HG02588 (cell line): Measurements from ENCODE around the gene NOP56.
"Not testable (repeated sequence)": the region's sequence is repeated elsewhere in the genome, so short reads cannot be mapped to it uniquely, and the experiment has no call there.

ENCODE experiments used
- ATAC-seq: cut with Tn5 transposase; IDR thresholded peaks from one replicate; pipeline ENCODE4 v1.9.1; 2021; ENCODE audit warnings: mild to moderate bottlenecking, moderate library complexity; ENCODE audit not compliant: unreplicated experiment

The NOP56 gene

DNA sequence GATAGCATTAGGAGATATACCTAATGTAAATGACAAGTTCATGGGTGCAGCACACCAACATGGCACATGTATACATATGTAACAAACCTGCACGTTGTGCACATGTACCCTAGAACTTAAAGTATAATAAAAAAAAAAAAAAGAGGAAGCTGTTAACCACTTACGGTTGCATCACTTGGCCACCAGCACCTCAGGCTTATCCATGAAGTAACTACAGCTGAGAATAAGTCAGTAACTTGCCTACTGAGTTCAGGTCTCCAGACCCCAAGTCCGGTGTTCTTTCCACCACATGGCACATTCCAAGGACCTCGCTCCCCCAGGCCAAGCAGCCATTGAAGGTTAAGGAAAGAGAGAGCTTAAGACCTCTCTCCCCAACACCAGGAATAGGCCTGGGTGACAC, 32.4 kb downstream of the NOP56 start:
- ATAC-seq: not testable (repeated sequence)

DNA sequence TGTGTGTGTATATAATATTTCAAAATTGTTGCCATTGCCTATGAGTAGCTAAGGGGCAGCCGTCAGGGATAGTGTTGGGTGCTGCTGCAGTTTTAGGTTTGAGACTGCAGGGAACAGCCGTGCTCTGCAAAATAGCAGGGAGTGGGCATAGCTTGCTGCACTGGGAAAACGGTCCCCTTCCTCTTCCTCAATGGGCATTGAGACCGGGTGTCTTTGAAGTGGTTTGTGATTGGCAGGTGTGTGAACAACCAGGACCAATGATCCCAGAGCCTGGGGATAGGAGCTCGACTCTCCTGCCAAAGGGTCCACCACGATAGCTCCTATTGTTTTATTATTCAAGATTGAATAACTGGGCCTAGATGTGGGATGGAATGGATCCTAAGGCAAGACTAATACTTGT, 35.1 kb downstream of the NOP56 start:
- no peak for ATAC-seq

DNA sequence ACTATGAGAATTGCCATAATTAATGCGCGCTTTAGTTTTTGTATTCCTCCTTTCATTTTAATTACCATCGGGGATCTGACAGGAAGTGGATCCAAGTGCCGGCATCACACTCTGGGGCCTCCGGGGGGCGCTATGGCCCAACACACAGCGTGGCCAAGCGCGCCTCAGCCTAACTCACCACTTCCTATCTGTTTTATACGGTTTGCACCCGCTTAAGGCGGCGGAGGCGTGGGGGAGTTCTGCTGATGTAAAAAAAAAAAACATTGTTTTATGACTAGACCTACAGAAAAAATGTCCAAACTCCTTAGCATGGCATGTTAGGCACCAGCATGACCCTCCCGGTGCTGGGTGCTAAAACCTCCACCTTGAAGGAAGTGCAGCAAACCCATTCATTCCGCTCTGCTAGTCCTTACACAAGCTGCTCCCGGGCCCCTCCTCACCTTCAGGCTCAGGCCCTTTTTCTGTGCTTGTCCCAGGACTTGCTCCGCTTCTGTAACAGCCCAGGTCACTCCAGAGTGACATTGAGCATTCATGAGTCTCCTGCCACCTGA, 35.7 kb downstream of the NOP56 start:
- ATAC-seq: no peak

DNA sequence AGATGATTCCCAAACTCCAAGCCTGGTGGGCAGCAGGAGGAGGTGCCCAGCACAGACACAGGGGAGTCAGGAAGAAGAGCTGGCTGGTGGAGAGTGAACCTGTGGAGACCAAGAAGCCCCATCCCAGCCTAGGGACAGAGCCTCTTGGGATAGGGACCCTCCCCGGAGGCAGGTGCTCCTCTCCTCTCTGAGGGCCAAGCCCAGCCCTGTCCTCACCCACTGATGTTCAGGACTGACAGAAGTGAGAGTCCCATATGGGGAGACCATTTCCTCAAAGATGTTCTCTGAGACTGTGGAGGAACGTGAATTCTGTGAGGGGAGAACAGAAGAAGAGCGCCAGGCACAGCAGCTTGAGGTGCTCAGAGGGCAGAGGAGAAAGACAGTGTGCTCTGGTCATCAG, 37.8 kb downstream of the NOP56 start:
- no peak for ATAC-seq

DNA sequence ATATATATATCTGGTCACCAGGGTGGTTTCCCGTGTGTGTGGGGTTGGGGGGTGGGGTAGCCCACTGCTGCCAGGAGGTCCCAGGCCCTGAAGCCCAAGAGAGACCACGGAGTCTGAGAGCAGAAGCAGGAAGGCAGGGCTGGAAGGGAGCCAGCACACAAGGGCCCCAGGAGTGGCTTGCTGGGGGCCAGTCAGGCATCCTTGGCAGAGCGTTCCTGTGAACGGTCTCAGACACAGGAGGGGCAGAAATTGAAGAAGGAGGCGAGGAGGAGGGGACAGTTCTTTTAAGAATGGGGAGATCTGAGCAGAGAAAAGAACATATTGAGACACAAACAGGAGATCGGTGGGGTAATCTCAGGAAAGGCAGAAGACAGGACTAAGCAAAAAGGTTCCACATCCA, 38.3 kb downstream of the NOP56 start:
- no peak for ATAC-seq

DNA sequence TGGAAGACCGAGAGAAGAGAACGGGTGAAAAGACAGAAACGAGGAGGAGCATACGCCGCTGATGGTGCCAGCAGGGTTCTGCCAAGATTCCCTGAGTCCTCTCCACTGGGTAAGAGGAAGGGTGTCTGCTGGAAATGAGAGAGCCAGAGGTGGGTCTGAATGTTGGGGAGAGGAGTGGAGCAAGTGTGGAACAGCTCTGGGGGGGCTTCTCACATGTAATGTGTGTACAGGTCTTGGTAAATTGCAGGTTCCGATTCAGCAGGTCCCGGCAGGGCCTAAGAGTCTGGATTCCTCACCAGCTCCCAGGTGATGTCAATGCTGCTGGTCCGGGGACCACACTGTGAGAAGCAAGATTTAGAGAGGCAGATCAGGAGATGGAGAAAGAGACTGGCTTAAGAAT, 38.7 kb downstream of the NOP56 start:
- ATAC-seq: no peak

DNA sequence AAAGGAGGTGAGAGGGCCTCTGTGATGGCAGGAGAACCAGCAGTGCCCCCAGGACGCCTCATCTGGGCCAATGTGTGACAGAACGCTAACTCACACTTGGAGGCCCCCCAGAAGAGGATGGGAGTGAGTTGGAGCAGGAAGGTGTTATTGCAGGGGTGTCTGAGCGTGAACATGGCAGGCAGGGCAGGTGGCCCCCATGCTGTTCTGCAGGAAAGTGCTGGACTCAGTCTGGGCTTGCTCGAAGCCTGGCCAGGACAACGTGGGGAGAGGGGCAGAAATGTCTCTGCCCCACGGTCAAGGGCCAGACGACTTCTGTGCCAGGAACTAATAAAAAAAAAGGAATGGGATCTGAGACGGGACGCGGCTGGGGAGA, 39.2 kb downstream of the NOP56 start:
- no peak for ATAC-seq

DNA sequence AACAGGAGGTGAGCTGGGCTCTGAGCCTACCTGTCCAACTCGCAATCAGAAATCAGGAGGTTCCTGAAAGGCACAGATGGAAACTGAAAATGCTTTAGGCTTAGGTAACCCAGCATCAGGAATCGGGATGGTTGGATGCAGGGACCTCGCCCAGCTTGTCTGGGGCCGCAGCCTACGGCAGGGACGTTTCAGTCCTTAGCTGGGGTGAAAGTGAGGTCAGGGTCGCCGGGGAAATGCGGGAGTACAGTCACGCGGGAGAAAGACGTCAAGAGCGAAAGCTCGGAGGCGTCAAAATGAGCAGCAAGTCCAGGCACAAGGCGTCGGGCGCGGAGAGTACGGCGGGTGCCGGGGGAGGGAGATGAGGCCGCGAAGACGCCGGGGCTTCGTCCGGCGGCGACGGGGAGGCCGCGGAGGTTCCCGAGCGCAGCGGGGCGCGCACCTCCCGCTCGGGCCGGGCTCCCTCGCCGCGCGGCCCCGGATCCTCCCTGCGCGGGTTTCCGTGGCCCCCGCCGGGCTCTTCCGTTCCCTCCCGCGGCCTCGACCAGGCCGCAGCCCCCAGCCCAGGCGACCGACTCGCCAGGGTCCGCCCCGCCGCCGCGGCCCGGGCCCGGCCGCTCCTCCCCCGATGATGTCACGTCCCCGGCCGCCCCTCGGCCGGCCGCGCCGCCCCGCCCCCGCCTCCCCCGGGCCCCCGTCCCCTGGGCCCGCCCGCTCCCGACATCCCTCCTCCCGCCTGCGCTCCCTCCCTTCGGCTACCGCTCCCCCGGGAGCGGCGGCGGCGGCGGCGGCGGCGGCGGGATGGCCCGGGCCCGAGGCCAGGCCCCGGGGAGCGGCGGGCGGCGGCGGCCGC, 39.8 kb downstream of the NOP56 start, which contains the start of gene EBF4:
Gene EBF4 (plus strand): TSS at position 745 of the 850 bp plus-strand sequence. CDS start 866 bp downstream, outside the sequence.
- ATAC-seq: no peak

DNA sequence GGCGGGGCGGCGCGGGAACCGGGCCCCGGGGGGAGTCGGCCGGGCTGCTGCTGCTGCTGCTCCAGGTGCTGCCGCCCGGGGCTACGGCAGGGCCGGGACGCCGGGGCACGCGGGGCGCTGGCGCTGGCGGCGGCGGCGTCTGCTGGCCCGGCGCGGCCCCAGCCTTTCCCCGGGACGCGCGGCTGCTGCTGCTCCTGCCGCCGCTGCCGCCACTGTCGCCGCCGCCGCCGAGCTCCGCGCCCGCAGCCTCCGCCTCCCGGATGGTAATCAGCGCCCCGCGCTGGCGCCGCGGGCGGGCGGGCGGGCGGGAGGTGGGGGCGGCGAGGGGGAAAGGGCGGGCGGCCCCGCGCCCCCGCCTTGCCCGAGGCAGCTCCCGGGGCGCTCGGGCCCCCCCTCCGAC, 40.5 kb downstream of the NOP56 start:
- ATAC-seq: no peak

DNA sequence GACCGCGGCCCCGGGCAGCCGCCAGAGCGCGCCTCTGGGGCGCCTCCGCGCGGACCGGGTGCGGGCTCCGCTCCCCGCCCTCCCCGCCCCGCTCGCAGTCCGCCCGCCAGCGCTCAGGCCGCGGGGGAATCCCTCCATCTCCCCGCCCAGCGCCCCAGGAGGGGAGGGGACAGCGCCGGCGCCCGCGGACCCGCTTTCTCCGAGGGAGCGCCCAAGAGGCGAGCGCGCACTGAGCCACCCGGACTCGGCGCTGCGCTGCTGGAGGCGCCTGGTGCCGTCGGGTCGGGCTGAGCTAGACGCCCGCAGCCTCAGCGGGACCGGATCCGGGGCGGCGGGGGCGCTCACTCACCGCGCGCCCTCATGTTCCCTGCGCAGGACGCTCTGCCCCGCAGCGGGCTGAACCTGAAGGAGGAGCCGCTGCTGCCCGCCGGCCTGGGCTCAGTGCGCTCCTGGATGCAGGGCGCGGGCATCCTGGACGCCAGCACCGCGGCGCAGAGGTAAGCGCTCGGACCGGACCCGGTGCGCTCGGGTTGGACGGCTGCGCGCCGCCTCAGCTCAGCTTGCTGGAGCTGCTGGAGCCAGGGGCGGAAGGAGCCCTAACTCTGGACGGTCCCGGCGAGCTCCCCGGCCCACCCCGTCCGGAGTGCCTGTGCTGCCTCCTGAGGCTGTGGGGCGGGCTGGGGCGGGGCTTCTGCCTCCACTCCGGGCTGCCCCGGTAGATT, 41.0 kb downstream of the NOP56 start:
- no peak for ATAC-seq

DNA sequence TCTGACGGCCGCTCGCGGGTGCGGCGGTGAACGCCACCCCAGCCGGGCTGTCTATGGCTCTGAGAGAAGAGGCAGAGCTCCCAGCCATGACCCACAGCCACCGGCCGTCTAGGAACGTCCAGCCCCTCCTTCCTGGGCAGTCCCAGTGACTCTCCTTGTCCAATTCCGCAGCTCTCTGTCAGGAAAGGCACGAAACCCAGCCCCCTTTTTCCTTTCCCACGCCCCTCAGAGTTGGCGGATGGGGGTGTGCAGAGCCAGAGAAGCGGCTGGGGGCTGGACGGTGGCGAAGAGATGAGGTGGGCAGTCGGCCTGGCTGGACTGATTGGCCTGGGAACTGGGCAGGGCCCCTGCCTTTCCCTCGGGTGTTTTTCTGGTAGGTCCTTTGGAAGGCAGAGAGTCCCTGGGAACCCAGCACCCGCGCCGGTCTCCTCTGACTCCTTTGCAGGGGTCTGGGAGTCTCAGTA, 41.6 kb downstream of the NOP56 start:
- no peak for ATAC-seq

DNA sequence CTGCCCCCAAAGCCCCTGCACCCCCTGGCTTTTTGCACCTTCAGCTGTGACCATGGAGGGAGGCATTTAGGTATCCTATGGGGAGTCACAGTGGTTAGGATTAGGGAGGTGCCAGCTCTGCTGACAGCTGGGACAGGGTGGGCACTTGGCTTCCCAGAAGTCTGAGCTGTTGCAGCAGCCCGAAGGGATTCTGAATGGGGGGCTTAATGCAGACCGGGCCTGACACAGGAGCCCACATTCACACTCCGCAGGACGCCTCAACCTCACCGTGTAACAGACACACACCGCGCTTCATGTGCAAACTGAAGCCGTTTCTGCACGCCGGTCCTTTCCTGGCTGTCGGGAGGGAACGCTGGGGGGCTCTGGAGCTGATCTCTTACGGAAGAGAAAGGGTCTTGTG, 42.1 kb downstream of the NOP56 start:
- no peak for ATAC-seq

DNA sequence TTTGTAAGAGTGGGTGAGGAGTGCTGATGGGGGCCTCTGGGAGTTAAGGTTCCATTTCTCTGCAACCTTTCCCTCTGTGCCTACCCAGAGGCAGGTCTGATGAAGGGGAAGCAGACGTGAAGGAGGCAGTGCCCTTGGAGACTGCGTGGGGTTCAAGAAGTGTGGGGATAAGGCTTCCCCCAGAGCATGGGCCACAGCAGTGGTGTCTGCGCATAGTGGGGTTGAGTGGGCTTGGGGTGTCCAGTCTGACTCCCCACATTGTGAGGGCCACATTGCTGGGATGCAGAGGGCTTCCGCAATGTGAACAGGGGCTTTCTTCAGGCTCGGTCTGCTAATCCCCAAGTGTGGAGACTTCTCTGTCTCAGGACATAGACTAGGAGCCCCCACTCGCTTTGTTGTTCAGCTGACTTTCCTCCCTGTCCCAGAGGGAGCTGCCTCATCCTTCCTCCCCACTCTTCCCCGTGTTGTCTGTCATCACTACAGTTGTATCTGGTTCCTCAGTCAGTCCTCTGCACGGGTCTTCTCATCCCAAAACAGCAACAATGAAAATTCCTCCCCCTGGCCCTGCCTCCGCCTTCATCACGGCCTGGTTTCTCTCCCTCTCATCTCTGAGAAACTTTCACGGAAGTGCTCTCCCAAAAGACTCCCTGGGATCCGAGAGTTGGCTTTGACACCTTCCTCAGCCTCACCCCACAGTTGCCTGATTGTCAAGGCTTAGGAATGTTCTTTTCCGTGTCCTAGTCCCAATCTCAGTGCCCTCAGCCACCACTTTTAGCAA, 43.0 kb downstream of the NOP56 start:
- no peak for ATAC-seq

DNA sequence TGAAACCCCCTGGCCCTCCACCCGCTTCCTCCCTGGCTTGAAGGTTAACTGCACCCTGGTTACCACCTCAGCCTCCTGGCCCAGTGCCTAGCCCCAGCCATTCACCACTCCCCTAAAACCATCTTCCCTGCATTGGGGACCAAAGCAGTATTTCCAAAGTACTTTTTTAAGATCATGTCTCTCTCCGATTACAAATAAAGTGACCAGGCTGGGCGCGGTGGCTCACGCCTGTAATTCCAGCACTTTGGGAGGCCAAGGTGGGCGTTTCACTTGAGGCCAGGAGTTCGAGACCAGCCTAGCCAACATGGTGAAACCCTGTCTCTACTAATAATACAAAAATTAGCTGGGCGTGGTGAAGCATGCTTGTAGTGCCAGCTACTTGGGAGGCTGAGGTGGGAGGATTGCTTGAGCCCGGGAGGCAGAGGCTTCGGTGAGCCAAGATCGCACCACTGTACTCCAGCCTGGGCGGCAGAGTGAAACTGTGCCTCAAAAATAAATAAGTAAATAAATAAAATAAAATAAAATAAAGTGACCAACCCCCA, 43.6 kb downstream of the NOP56 start:
- ATAC-seq: not testable (repeated sequence)

DNA sequence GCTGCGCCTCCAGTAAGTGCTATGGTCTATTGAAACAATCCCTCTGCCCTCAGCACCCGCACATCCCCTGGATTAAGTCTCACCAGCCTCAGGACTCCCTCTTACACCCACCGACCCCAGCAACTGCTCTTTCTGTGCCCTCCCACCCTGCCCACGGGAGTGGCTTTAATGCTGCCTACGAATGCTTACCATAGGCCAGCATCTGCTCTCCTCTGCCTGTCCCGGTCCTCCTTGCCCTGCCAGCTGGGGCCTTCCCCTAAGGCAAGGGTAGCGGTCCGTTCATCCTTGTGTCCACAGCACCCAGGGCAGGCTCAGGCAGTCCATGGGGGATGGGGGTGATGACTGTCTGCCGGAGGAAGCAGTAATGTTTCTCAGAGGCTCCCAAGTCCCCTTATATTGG, 44.2 kb downstream of the NOP56 start:
- no peak for ATAC-seq

DNA sequence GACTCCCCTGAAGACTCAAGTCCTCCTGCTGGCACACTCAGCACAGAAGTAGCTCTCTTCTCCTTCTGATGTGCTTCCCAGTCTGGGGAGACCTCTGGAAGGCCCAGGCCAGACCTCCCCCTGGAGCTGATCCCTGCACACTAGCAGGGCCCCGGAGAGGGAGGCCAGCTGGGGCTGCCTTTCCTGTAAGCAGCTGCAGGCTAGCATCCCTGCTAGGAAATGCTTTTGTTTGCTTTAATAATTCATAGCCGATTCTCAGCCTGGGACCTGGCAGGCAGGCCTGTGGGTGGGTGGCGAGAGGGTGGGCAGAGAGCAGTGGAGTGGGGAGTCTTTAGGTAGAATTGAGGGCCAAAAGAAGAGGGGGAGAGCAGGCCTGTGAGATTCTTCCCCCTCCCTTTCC, 45.3 kb downstream of the NOP56 start:
- ATAC-seq: no peak

DNA sequence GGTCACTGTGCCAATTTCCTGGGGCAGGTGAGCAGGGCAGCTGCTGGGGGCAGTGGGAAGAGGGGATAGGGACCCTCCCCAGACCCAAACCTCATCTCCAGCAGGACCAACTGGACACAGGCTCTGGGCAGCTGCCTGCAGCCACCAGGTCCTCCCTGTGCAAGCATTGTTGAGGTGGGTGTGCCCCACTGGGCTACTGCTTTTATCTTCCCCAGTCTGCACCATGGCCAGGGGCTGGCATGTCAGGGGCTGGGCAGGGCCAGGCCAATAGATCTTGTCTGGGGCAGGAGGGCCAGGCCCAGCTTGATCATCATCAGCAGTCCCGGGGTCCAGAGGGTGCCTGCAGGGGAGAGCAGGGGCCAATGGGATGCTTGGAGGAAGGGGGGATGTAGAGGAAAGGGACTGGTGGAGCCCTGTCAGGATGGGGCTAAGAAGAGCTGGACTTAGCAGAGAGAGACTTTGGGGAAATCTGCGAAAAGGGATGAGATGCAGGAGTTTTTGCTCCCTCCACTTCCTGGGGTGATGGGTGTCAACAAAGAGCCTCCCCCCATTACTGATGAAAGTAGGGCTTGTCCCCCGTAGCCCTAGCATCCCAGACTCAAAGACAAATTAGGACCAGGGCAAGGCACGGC, 45.9 kb downstream of the NOP56 start:
- no peak for ATAC-seq

DNA sequence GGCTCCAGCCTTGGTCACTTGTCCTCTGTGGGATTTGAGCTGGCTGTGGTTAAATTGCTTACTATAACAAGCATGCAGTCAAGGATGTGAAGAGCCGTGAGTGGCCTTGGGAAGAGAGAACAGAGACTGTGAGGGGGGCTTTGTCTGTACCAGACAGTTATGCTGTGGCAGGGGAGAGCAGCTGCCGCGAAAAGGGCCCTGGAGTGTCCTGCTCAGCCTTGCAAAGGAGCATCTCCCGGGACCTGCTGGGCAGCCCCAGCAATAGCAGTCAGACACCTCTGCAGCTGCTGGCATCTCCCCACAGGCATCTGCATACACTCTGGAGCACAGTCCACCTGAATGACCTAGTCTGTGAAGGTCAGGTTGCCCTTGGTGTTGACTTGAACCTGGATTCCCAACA, 46.5 kb downstream of the NOP56 start:
- ATAC-seq: no peak

DNA sequence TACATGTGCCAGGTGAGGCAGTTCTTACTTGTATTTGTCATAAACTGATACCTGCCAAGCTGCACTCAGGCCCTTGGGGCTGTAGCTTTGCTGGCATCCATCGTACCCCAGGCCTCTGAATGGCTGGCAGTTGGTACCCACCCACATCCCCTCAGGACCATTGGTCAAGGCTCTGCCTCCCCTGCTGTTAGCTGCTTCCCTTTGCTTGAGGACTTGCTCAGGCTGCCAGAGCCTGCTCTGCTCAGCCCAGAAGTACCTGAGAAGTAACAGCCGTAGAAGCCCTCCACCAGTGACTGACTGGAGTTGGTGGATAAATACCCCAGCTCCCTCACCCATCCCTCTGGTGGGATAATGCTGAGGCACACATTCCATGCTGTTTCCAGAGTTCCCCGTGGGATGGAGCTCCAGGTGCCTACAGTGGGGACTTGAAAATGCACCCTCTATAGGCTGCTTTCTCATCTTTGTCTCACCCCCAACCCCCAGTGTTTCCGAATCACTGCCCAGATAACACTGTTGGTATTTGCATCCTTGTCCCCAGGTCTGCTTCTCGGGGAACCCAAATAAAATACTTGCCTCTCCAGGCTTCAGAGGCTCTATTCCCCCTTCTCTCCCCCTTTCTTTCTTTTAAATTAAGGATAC, 47.5 kb downstream of the NOP56 start:
- ATAC-seq: no peak
